ENCODE results near the gene TAF15. TPM values are rescaled to one million over a fixed set of nuclear protein-coding genes. Genes with fewer than 3 reads are reported as not detected.
A peak's percentile ranks its signal among the peaks of the same experiment; 100 is the strongest.

Gene TAF15
- total RNA-seq, 1 donor from 2014 or later = 72.8 TPM

Small RNAs within 50 kb of the gene (small RNA-seq; reads per million reads assigned to genes)
- 3,346 reads per million, percentile 99 among the genes with 10 or more reads in this experiment for gene RF00100

Other genes starting within 250 kb of the TAF15 start
- 0.31 TPM for gene SLFN14, start 248.7 kb upstream of the TAF15 start, total RNA-seq
- 6.6 TPM for gene PEX12, start 230.9 kb upstream of the TAF15 start, total RNA-seq
- 123 TPM for gene AP2B1, start 222.2 kb upstream of the TAF15 start, total RNA-seq
- 5.1 TPM for gene RASL10B, start 77.8 kb upstream of the TAF15 start, total RNA-seq
- gene GAS2L2, start 56.2 kb upstream of the TAF15 start, total RNA-seq = 0.16 TPM
- not detected for gene C17orf50, start 48.6 kb upstream of the TAF15 start, total RNA-seq
- gene MMP28, start 13.8 kb upstream of the TAF15 start, total RNA-seq = 8.9 TPM
- gene HEATR9, start 59.4 kb downstream of the TAF15 start, total RNA-seq = not detected
- gene CCL5, start 70.9 kb downstream of the TAF15 start, total RNA-seq = 0.47 TPM
- gene RDM1, start 121.3 kb downstream of the TAF15 start, total RNA-seq = 0.62 TPM
- gene LYZL6, start 134.2 kb downstream of the TAF15 start, total RNA-seq = not detected
- not detected for gene CCL16, start 172.0 kb downstream of the TAF15 start, total RNA-seq
- gene CCL14, start 177.2 kb downstream of the TAF15 start, total RNA-seq = not detected
- gene CCL15, start 192.1 kb downstream of the TAF15 start, total RNA-seq = not detected
- not detected for gene CCL23, start 208.5 kb downstream of the TAF15 start, total RNA-seq

All from occipital lobe (tissue), 2 donors.